WTC11 (cell line): ENCODE results near the gene LRIG1. TPM values are rescaled to one million over a fixed set of nuclear protein-coding genes. Genes with fewer than 3 reads are reported as not detected.

ENCODE experiments used
- ATAC-seq: fragments of 200-7000 bp; cut with Tn5 transposase; 2 replicates; pipeline ENCODE4 v1.10.0; 2021; ENCODE audit warnings: mild to moderate bottlenecking, moderate library complexity
- CTCF ChIA-PET: fragments of 300-600 bp; sonication (Branson Sonifier 250); formaldehyde crosslinking; loops from one replicate; lab custom pipeline; 2021; ENCODE audit warnings: antibody characterized with exemption; lab: Charles Lee
- POLR2A ChIA-PET: fragments of 350-600 bp; sonication (Branson Sonifier 250); formaldehyde crosslinking; loops from one replicate; lab custom pipeline; 2021; ENCODE audit warnings: antibody characterized with exemption; lab: Charles Lee
- DNase-seq: peaks from one replicate; pipeline ENCODE4 v3.0.0; 2021; ENCODE audit warnings: low spot score
- H3K27ac Mint-ChIP-seq: 2 replicates; pipeline ENCODE4 v1.8.0; 2021; ENCODE audit warnings: mixed read lengths
- H3K27me3 Mint-ChIP-seq: 2 replicates; pipeline ENCODE4 v1.8.0; 2021; ENCODE audit warnings: low read depth, mild to moderate bottlenecking, moderate library complexity, mixed read lengths
- H3K36me3 Mint-ChIP-seq: 2 replicates; pipeline ENCODE4 v1.8.0; 2021; ENCODE audit warnings: mixed read lengths
- H3K4me1 Mint-ChIP-seq: 2 replicates; pipeline ENCODE4 v1.8.0; 2022; ENCODE audit warnings: mixed read lengths
- H3K4me3 Mint-ChIP-seq: 2 replicates; pipeline ENCODE4 v1.8.0; 2021; ENCODE audit warnings: mild to moderate bottlenecking, moderate library complexity, mixed read lengths
- H3K9me3 Mint-ChIP-seq: 2 replicates; pipeline ENCODE4 v1.8.0; 2021; ENCODE audit warnings: mixed read lengths
- ESRRA ChIP-seq: sonication (generic); formaldehyde crosslinking; IDR thresholded peaks from 2 replicates; pipeline ENCODE4 v1.8.1; 2022; ENCODE audit warnings: mild to moderate bottlenecking, missing genetic modification reagents, borderline replicate concordance
- ETV6 ChIP-seq: sonication (generic); formaldehyde crosslinking; IDR thresholded peaks from 2 replicates; pipeline ENCODE4 v1.8.1; 2022; ENCODE audit warnings: mild to moderate bottlenecking, missing genetic modification reagents
- GABPB1 ChIP-seq: sonication (generic); formaldehyde crosslinking; IDR thresholded peaks from 2 replicates; pipeline ENCODE4 v1.8.1; 2023; ENCODE audit warnings: mild to moderate bottlenecking, missing genetic modification reagents
- GTF2I ChIP-seq: fragments of 250-450 bp; sonication (Bioruptor Pico); conservative IDR thresholded peaks from 2 replicates; pipeline ENCODE4 v1.4.0; 2021; ENCODE audit warnings: mild to moderate bottlenecking
- IRF2 ChIP-seq: sonication (generic); formaldehyde crosslinking; IDR thresholded peaks from 2 replicates; pipeline ENCODE4 v1.8.0; 2022; ENCODE audit warnings: low read depth, missing genetic modification reagents, borderline replicate concordance
- KAT7 ChIP-seq: sonication (generic); formaldehyde crosslinking; IDR thresholded peaks from 2 replicates; pipeline ENCODE4 v1.8.1; 2023; ENCODE audit warnings: missing genetic modification reagents, mild to moderate bottlenecking, borderline replicate concordance
- MXD4 ChIP-seq: fragments of 250-450 bp; sonication (Bioruptor Pico); IDR thresholded peaks from 2 replicates; pipeline ENCODE4 v1.8.0; 2021; ENCODE audit warnings: mild to moderate bottlenecking, moderate library complexity, borderline replicate concordance
- MYBL2 ChIP-seq: sonication (generic); formaldehyde crosslinking; IDR thresholded peaks from 2 replicates; pipeline ENCODE4 v1.8.1; 2023; ENCODE audit warnings: mild to moderate bottlenecking, moderate library complexity, missing genetic modification reagents
- NFYB ChIP-seq: sonication (generic); formaldehyde crosslinking; conservative IDR thresholded peaks from 2 replicates; pipeline ENCODE4 v1.8.0; 2022; ENCODE audit warnings: low read depth, missing genetic modification reagents
- SOX15 ChIP-seq: fragments of 250-450 bp; sonication (Bioruptor Pico); IDR thresholded peaks from 2 replicates; pipeline ENCODE4 v1.9.0; 2021; ENCODE audit warnings: mild to moderate bottlenecking
- TCF7 ChIP-seq: sonication (generic); formaldehyde crosslinking; IDR thresholded peaks from 2 replicates; pipeline ENCODE4 v1.8.0; 2022; ENCODE audit warnings: mild to moderate bottlenecking, low read depth, missing genetic modification reagents, moderate library complexity
- ZNF138 ChIP-seq: sonication (generic); formaldehyde crosslinking; conservative IDR thresholded peaks from 2 replicates; pipeline ENCODE4 v1.8.1; 2022; ENCODE audit warnings: mild to moderate bottlenecking, moderate library complexity, missing genetic modification reagents
- ZNF219 ChIP-seq: sonication (generic); formaldehyde crosslinking; IDR thresholded peaks from 2 replicates; pipeline ENCODE4 v1.8.0; 2023; ENCODE audit warnings: missing genetic modification reagents, mild to moderate bottlenecking, borderline replicate concordance
- ZNF232 ChIP-seq: sonication (generic); formaldehyde crosslinking; IDR thresholded peaks from 2 replicates; pipeline ENCODE4 v1.8.0; 2022; ENCODE audit warnings: mild to moderate bottlenecking, missing genetic modification reagents
- ZNF263 ChIP-seq: sonication (generic); formaldehyde crosslinking; IDR thresholded peaks from 2 replicates; pipeline ENCODE4 v1.8.1; 2022; ENCODE audit warnings: low read depth, mild to moderate bottlenecking, moderate library complexity, missing genetic modification reagents
- ZNF281 ChIP-seq: sonication (generic); formaldehyde crosslinking; IDR thresholded peaks from 2 replicates; pipeline ENCODE4 v1.8.0; 2023; ENCODE audit warnings: mild to moderate bottlenecking, missing genetic modification reagents
- ZNF671 ChIP-seq: fragments of 250-450 bp; sonication (Bioruptor Pico); IDR thresholded peaks from 2 replicates; pipeline ENCODE4 v1.8.0; 2021; ENCODE audit warnings: mild to moderate bottlenecking
- total RNA-seq: library from RNA; stranded (reverse); gene quantifications from 3 replicates; pipeline ENCODE4 v1.2.3, GENCODE V29; 2021
- TF ChIP-seq, protein P1 (sequence below): fragments of 250-450 bp; sonication (Bioruptor Pico); IDR thresholded peaks from 2 replicates; pipeline ENCODE4 v1.8.0; 2021; ENCODE audit warnings: mild to moderate bottlenecking
- TF ChIP-seq, protein P2 (sequence below): sonication (generic); formaldehyde crosslinking; IDR thresholded peaks from 2 replicates; pipeline ENCODE4 v1.8.0; 2023; ENCODE audit warnings: missing genetic modification reagents, mild to moderate bottlenecking, borderline replicate concordance
- TF ChIP-seq, protein P3 (sequence below): fragments of 250-450 bp; sonication (Bioruptor Pico); IDR thresholded peaks from 2 replicates; pipeline ENCODE4 v2.1.2; 2022; ENCODE audit warnings: mild to moderate bottlenecking, moderate library complexity
- TF ChIP-seq, protein P4 (sequence below): sonication (generic); formaldehyde crosslinking; IDR thresholded peaks from 2 replicates; pipeline ENCODE4 v1.8.0; 2022; ENCODE audit warnings: mild to moderate bottlenecking, missing genetic modification reagents
- TF ChIP-seq, protein P5 (sequence below): fragments of 250-450 bp; sonication (Bioruptor Pico); IDR thresholded peaks from 2 replicates; pipeline ENCODE4 v1.9.0; 2021; ENCODE audit warnings: mild to moderate bottlenecking

Gene LRIG1
- total RNA-seq, 1 experiment from 2014 or later, result 105 TPM

GRCh38 chr3:66478960-66479359, 21.9 kb downstream of the LRIG1 start:
- Mint-ChIP-seq H3K4me3 (peak overlapping the region; percentile 42), H3K36me3 (no peaks in the 10 kb centered on the region), H3K27me3 (no peaks in the 10 kb centered on the region), H3K4me1 (peaks cover 13% of the 10 kb centered on the region), H3K9me3 (no peaks in the 10 kb centered on the region), H3K27ac (peak overlapping the region; percentile 48)
- ChIA-PET POLR2A (interaction anchor here (0.5 to 0.8 kb wide), 2 partner anchors 17 to 131 kb away, joined by 3 to 4 read pairs; no protein-coding TSS in a partner anchor), CTCF (interaction anchor here (1.3 kb wide), 1 partner anchor 72 kb away, joined by 4 read pairs; no protein-coding TSS in a partner anchor)
- TF ChIP-seq ZNF232 (no peak), ESRRA (CRISPR knock-in tag) (no peak), GTF2I (CRISPR knock-in tag) (no peak), MYBL2 (CRISPR knock-in tag) (no peak), KAT7 (CRISPR knock-in tag) (no peak), ZNF138 (CRISPR knock-in tag) (no peak), NFYB (CRISPR knock-in tag) (no peak), TCF7 (CRISPR knock-in tag) (no peak)
- TF ChIP-seq, protein P1, sequence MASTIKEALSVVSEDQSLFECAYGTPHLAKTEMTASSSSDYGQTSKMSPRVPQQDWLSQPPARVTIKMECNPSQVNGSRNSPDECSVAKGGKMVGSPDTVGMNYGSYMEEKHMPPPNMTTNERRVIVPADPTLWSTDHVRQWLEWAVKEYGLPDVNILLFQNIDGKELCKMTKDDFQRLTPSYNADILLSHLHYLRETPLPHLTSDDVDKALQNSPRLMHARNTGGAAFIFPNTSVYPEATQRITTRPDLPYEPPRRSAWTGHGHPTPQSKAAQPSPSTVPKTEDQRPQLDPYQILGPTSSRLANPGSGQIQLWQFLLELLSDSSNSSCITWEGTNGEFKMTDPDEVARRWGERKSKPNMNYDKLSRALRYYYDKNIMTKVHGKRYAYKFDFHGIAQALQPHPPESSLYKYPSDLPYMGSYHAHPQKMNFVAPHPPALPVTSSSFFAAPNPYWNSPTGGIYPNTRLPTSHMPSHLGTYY (CRISPR knock-in tag), result no peak
- TF ChIP-seq, protein P2, sequence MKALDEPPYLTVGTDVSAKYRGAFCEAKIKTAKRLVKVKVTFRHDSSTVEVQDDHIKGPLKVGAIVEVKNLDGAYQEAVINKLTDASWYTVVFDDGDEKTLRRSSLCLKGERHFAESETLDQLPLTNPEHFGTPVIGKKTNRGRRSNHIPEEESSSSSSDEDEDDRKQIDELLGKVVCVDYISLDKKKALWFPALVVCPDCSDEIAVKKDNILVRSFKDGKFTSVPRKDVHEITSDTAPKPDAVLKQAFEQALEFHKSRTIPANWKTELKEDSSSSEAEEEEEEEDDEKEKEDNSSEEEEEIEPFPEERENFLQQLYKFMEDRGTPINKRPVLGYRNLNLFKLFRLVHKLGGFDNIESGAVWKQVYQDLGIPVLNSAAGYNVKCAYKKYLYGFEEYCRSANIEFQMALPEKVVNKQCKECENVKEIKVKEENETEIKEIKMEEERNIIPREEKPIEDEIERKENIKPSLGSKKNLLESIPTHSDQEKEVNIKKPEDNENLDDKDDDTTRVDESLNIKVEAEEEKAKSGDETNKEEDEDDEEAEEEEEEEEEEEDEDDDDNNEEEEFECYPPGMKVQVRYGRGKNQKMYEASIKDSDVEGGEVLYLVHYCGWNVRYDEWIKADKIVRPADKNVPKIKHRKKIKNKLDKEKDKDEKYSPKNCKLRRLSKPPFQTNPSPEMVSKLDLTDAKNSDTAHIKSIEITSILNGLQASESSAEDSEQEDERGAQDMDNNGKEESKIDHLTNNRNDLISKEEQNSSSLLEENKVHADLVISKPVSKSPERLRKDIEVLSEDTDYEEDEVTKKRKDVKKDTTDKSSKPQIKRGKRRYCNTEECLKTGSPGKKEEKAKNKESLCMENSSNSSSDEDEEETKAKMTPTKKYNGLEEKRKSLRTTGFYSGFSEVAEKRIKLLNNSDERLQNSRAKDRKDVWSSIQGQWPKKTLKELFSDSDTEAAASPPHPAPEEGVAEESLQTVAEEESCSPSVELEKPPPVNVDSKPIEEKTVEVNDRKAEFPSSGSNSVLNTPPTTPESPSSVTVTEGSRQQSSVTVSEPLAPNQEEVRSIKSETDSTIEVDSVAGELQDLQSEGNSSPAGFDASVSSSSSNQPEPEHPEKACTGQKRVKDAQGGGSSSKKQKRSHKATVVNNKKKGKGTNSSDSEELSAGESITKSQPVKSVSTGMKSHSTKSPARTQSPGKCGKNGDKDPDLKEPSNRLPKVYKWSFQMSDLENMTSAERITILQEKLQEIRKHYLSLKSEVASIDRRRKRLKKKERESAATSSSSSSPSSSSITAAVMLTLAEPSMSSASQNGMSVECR (CRISPR knock-in tag), result no peak
- TF ChIP-seq, protein P3, sequence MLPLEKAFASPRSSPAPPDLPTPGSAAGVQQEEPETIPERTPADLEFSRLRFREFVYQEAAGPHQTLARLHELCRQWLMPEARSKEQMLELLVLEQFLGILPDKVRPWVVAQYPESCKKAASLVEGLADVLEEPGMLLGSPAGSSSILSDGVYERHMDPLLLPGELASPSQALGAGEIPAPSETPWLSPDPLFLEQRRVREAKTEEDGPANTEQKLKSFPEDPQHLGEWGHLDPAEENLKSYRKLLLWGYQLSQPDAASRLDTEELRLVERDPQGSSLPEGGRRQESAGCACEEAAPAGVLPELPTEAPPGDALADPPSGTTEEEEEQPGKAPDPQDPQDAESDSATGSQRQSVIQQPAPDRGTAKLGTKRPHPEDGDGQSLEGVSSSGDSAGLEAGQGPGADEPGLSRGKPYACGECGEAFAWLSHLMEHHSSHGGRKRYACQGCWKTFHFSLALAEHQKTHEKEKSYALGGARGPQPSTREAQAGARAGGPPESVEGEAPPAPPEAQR (CRISPR knock-in tag), result no peak
- TF ChIP-seq, protein P4, sequence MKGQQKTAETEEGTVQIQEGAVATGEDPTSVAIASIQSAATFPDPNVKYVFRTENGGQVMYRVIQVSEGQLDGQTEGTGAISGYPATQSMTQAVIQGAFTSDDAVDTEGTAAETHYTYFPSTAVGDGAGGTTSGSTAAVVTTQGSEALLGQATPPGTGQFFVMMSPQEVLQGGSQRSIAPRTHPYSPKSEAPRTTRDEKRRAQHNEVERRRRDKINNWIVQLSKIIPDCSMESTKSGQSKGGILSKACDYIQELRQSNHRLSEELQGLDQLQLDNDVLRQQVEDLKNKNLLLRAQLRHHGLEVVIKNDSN (CRISPR knock-in tag), result no peak
- TF ChIP-seq, protein P5, sequence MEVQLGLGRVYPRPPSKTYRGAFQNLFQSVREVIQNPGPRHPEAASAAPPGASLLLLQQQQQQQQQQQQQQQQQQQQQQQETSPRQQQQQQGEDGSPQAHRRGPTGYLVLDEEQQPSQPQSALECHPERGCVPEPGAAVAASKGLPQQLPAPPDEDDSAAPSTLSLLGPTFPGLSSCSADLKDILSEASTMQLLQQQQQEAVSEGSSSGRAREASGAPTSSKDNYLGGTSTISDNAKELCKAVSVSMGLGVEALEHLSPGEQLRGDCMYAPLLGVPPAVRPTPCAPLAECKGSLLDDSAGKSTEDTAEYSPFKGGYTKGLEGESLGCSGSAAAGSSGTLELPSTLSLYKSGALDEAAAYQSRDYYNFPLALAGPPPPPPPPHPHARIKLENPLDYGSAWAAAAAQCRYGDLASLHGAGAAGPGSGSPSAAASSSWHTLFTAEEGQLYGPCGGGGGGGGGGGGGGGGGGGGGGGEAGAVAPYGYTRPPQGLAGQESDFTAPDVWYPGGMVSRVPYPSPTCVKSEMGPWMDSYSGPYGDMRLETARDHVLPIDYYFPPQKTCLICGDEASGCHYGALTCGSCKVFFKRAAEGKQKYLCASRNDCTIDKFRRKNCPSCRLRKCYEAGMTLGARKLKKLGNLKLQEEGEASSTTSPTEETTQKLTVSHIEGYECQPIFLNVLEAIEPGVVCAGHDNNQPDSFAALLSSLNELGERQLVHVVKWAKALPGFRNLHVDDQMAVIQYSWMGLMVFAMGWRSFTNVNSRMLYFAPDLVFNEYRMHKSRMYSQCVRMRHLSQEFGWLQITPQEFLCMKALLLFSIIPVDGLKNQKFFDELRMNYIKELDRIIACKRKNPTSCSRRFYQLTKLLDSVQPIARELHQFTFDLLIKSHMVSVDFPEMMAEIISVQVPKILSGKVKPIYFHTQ (CRISPR knock-in tag), result no peak
- no peak for DNase-seq
- ATAC-seq, result peak; percentile 21

DNA sequence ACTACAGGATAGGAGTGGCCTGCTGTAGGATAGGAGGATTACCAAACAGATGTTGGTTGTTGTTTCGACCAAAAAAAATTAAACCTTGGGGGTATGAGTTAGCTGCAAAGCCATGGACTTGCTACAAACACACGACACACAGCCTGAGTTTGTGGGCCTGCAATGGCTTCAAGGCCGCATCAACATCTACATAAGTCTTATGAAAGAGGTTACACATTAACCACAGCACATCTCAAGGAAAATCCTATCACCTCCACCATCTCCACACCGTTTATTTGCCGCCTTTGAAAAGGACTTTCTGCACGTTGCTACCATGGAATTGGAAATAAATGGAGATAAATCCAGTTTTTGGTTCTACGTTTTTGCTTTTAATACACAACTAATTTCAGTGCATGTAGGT, 23.0 kb downstream of the LRIG1 start:
- Mint-ChIP-seq H3K27me3 (no peaks in the 10 kb centered on the region), H3K27ac (peak overlapping the region; percentile 71; the same call in 1 of the 2 replicates), H3K36me3 (no peaks in the 10 kb centered on the region), H3K9me3 (no peaks in the 10 kb centered on the region), H3K4me1 (peaks cover 2% of the 10 kb centered on the region), H3K4me3 (peak overlapping the region; percentile 1; the same call in 1 of the 2 replicates)
- ATAC-seq (no peak), DNase-seq (no peak)
- POLR2A ChIA-PET, result no interaction called here
- CTCF ChIA-PET, result no interaction called here
- TF ChIP-seq MXD4 (CRISPR knock-in tag) (no peak), SOX15 (CRISPR knock-in tag) (no peak), ZNF671 (CRISPR knock-in tag) (no peak), GABPB1 (CRISPR knock-in tag) (no peak), ESRRA (CRISPR knock-in tag) (no peak), ZNF219 (CRISPR knock-in tag) (no peak), ZNF281 (CRISPR knock-in tag) (no peak), IRF2 (CRISPR knock-in tag) (no peak), ETV6 (CRISPR knock-in tag) (no peak), ZNF263 (CRISPR knock-in tag) (no peak)
